Measurements from ENCODE around the gene IPO4. TPM values are rescaled to one million over a fixed set of nuclear protein-coding genes. Genes with fewer than 3 reads are reported as not detected.

Gene IPO4
- total and polyA plus RNA-seq, 9 of the 15 experiments (the other 6 are each of a cell fraction or from before 2014, with no cell fraction given): 7.3 to 122 (median 31.8) TPM

DNA sequence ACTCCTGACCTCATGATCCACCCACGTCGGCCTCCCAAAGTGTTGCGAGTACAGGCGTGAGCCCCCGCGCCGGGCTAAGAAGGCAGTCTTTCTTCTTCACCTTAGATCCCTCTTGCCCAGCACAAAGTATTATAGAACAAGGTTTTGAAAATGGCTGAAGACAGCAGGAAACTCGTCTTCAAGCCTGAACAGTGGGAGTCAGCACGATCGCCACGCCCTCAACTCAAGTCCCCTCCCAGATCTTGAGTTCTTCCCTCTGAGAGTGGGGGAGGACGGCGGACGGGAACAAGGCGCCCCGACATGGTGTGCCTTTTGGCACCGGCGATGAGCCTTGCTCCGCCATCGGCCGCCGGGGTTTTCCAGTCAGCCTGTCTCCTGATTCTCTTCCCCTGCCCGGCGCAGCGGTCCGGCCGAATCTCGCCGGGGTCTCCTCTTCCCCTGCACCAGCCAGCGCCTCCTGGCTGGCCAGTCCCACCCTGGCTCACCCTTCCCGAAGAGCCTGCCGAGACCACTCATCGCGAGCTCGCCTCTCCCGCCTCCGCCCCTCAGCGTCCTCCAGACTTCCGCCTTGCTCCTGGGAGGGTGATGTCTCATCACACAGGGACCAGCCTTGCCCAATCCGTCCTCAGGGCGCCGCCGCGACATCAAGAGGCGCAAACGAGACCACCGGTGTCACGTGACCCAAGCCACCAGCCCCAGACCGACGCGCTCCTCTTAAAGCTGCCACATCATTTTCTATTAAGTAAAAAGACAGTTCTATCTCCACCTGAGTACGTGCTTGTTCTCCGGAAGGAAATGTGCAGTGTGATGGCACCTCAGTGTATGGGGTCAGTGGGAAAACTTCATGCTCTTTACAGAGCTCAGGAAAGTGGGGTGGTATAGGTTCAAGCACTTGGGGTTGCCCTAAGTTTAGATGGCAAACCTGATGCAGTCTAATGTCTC is 24.6 kb upstream of the IPO4 start, which contains the start of gene CHMP4A (continued):
- TF ChIP-seq AFF1 (IDR thresholded peaks at IDR 0.05; ENCODE audit: low read depth in 1 of 2, partially characterized antibody in 2 of 2) (no peak), RFX5 (IDR thresholded peaks at IDR 0.05; ENCODE audit: low read depth, low read length) (no peak), THRAP3 (IDR thresholded peaks at IDR 0.05; ENCODE audit: borderline replicate concordance) (no peak), GTF2A2 (tag; IDR thresholded peaks at IDR 0.05) (no peak), ZBTB26 (CRISPR knock-in tag; IDR thresholded peaks at IDR 0.05) (no peak; the same call in 1 of the 2 replicates), TFAM (CRISPR knock-in tag; conservative IDR thresholded peaks at IDR 0.05) (no peak), STAT5A (IDR thresholded peaks at IDR 0.05; ENCODE audit: borderline replicate concordance, low read length) (no peak), NFIC (IDR thresholded peaks at IDR 0.05) (no peak; the same call in none of the 2 replicates), SLC30A9 (CRISPR knock-in tag; IDR thresholded peaks at IDR 0.05) (no peak), MITF (IDR thresholded peaks at IDR 0.05) (no peak), ZNF3 (CRISPR knock-in tag; IDR thresholded peaks at IDR 0.05) (no peak), RNF2 (IDR thresholded peaks at IDR 0.05) (no peak), MAFF (IDR thresholded peaks at IDR 0.05; ENCODE audit: low read length) (no peak), PREB (CRISPR knock-in tag; IDR thresholded peaks at IDR 0.05) (no peak)
- TF ChIP-seq, protein P1, sequence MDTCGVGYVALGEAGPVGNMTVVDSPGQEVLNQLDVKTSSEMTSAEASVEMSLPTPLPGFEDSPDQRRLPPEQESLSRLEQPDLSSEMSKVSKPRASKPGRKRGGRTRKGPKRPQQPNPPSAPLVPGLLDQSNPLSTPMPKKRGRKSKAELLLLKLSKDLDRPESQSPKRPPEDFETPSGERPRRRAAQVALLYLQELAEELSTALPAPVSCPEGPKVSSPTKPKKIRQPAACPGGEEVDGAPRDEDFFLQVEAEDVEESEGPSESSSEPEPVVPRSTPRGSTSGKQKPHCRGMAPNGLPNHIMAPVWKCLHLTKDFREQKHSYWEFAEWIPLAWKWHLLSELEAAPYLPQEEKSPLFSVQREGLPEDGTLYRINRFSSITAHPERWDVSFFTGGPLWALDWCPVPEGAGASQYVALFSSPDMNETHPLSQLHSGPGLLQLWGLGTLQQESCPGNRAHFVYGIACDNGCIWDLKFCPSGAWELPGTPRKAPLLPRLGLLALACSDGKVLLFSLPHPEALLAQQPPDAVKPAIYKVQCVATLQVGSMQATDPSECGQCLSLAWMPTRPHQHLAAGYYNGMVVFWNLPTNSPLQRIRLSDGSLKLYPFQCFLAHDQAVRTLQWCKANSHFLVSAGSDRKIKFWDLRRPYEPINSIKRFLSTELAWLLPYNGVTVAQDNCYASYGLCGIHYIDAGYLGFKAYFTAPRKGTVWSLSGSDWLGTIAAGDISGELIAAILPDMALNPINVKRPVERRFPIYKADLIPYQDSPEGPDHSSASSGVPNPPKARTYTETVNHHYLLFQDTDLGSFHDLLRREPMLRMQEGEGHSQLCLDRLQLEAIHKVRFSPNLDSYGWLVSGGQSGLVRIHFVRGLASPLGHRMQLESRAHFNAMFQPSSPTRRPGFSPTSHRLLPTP (IDR thresholded peaks at IDR 0.05; ENCODE audit: borderline replicate concordance, extremely low read depth, insufficient read length): no peak
